ENCODE results near the gene FN1.

GRCh38 chr2:215401896-215402379, 33.9 kb downstream of the FN1 start:
- TF ChIP-seq CTCF (IDR thresholded peaks at IDR 0.05) (no peak), POLR2A (IDR thresholded peaks at IDR 0.05) (no peak)
